Fibroblast of lung (primary cell): ENCODE measurements around the gene GLDN. TPM values are rescaled to one million over a fixed set of nuclear protein-coding genes. Genes with fewer than 3 reads are reported as not detected.

ENCODE experiments used
- DNase-seq, 2 donors: peaks; one replicate each; pipeline versions ENCODE4 v3.0.0 to v3.0.0-alpha.2; 2010; ENCODE audit warnings: low read depth in 2 of 2
- H2AFZ ChIP-seq: 2 replicates; pipeline ENCODE4 v1.5.1; 2012; ENCODE audit warnings: low read length, control low read depth, inconsistent platforms
- H3K27ac ChIP-seq: 2 replicates; pipeline ENCODE4 v1.5.1; 2011; ENCODE audit warnings: low read length, control low read depth; ENCODE audit not compliant: insufficient read depth
- H3K27me3 ChIP-seq: 2 replicates; pipeline ENCODE4 v1.5.1; 2011; ENCODE audit warnings: mild to moderate bottlenecking, low read length; ENCODE audit not compliant: control insufficient read depth, insufficient read depth
- H3K36me3 ChIP-seq: 2 replicates; pipeline ENCODE4 v1.5.1; 2011; ENCODE audit warnings: low read length; ENCODE audit not compliant: control insufficient read depth, insufficient read depth
- H3K4me1 ChIP-seq: 2 replicates; pipeline ENCODE4 v1.5.1; 2011; ENCODE audit warnings: low read length; ENCODE audit not compliant: control insufficient read depth, insufficient read depth; ENCODE audit errors: extremely low read depth
- H3K4me2 ChIP-seq: 2 replicates; pipeline ENCODE4 v1.5.1; 2011; ENCODE audit warnings: low read length, control low read depth; ENCODE audit not compliant: insufficient read depth; ENCODE audit errors: extremely low read depth
- H3K4me3 ChIP-seq, 4 experiments: fragments of 200-600 bp in 1 of 4; sonication (generic) in 1 of 4; replicated peaks in 1 of 4; 2 replicates each; pipeline ENCODE4 v1.5.1; 2011 to 2016; ENCODE audit warnings: low read length in 4 of 4, low read depth in 3 of 4, mild to moderate bottlenecking in 3 of 4, control low read depth in 2 of 4, inconsistent platforms in 1 of 4, mixed read lengths in 1 of 4; ENCODE audit not compliant: insufficient read depth in 1 of 4; ENCODE audit errors: control extremely low read depth in 1 of 4
- H3K79me2 ChIP-seq: 2 replicates; pipeline ENCODE4 v1.5.1; 2012; ENCODE audit warnings: mild to moderate bottlenecking, low read length, inconsistent platforms; ENCODE audit not compliant: control insufficient read depth, insufficient read depth
- H3K9ac ChIP-seq: 2 replicates; pipeline ENCODE4 v1.5.1; 2011; ENCODE audit warnings: mild to moderate bottlenecking, low read length, control low read depth; ENCODE audit not compliant: insufficient read depth
- H3K9me3 ChIP-seq: 2 replicates; pipeline ENCODE4 v1.5.1; 2012; ENCODE audit warnings: low read depth, low read length; ENCODE audit not compliant: control insufficient read depth, insufficient read depth
- H4K20me1 ChIP-seq: 2 replicates; pipeline ENCODE4 v1.5.1; 2011; ENCODE audit warnings: low read length; ENCODE audit not compliant: control insufficient read depth, insufficient read depth; ENCODE audit errors: extremely low read depth
- EZH2 ChIP-seq: IDR thresholded peaks from 2 replicates; pipeline ENCODE4 v1.5.1; 2012; ENCODE audit warnings: low read length, control low read depth, mild to moderate bottlenecking; ENCODE audit errors: missing control alignments
- polyA plus RNA-seq, 2 donors: library from polyadenylated mRNA; depleted of rRNA in 1 of 2; stranded (reverse) in 1 of 2; unstranded in 1 of 2; fragments of >200 nt; gene quantifications; 2 replicates each; pipeline ENCODE4 v1.2.1, GENCODE V29; 2011 to 2012; ENCODE audit warnings: missing spikeins in 1 of 2
- total RNA-seq: library from RNA; depleted of rRNA; stranded (reverse); fragments of >200 nt; gene quantifications from 2 replicates; pipeline ENCODE4 v1.2.1, GENCODE V29; 2014
- TF ChIP-seq, protein P1 (sequence below), 2 donors: IDR thresholded peaks in 1 of 2; conservative IDR thresholded peaks in 1 of 2; 1 replicate in 1 of 2; 2 replicates in 1 of 2; pipeline ENCODE4 v1.5.1; 2011 to 2012; ENCODE audit warnings: low read length in 2 of 2, control low read depth in 1 of 2, inconsistent platforms in 1 of 2, low read depth in 1 of 2, mild to moderate bottlenecking in 1 of 2

Gene GLDN
- total and polyA plus RNA-seq, 2 donors (not counting 1 experiment from before 2014, with no cell fraction given) = 1.8 to 50.7 TPM

GRCh38 chr15:51314391-51315337 lies 26.8 kb upstream of the GLDN start:
- Histone ChIP-seq H3K9me3 (no peaks in the 10 kb centered on the region), H3K4me3 (no peak overlapping the region), H3K4me2 (no peak overlapping the region), H3K27me3 (no peaks in the 10 kb centered on the region), H3K4me1 (peaks cover 4% of the 10 kb centered on the region), H2AFZ (no peak overlapping the region), H3K36me3 (no peaks in the 10 kb centered on the region), H4K20me1 (no peaks in the 10 kb centered on the region), H3K27ac (no peak overlapping the region), H3K9ac (no peak overlapping the region), H3K79me2 (no peaks in the 10 kb centered on the region)
- DNase-seq = no peak
- TF ChIP-seq, protein P1, sequence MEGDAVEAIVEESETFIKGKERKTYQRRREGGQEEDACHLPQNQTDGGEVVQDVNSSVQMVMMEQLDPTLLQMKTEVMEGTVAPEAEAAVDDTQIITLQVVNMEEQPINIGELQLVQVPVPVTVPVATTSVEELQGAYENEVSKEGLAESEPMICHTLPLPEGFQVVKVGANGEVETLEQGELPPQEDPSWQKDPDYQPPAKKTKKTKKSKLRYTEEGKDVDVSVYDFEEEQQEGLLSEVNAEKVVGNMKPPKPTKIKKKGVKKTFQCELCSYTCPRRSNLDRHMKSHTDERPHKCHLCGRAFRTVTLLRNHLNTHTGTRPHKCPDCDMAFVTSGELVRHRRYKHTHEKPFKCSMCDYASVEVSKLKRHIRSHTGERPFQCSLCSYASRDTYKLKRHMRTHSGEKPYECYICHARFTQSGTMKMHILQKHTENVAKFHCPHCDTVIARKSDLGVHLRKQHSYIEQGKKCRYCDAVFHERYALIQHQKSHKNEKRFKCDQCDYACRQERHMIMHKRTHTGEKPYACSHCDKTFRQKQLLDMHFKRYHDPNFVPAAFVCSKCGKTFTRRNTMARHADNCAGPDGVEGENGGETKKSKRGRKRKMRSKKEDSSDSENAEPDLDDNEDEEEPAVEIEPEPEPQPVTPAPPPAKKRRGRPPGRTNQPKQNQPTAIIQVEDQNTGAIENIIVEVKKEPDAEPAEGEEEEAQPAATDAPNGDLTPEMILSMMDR (conservative IDR thresholded peaks at IDR 0.05 in 1 of 2, IDR thresholded peaks at IDR 0.05 in 1 of 2; ENCODE audit: low read depth in 1 of 2, low read length in 2 of 2) = no peak
- TF ChIP-seq EZH2 = no peak

DNA sequence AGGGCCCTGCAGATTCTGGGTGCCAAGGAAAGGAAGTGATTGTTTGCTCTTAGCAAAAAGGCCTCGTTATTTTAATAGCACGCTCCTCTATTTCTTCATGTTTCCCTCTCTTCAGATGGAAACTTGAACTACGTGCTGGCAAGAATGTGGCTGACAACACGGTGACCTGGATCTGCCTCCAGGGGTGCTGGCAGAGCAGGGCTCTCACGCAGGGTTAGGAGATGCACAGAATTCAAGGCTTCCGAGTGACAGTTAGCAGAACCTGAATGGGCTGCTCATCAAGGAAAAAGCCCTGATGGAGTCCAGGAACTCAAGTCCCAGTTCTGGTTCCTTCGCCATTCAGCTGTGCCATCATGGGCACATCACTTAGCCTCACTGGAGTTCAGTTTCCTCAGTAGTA lies 25.7 kb upstream of the GLDN start:
- Histone ChIP-seq H3K9ac (no peak overlapping the region), H3K4me2 (no peak overlapping the region), H2AFZ (no peak overlapping the region), H3K79me2 (no peaks in the 10 kb centered on the region), H3K27ac (no peak overlapping the region), H3K4me3 (no peak overlapping the region), H3K27me3 (no peaks in the 10 kb centered on the region), H3K36me3 (no peaks in the 10 kb centered on the region), H3K4me1 (peaks cover 4% of the 10 kb centered on the region), H4K20me1 (no peaks in the 10 kb centered on the region), H3K9me3 (no peaks in the 10 kb centered on the region)
- TF ChIP-seq EZH2 = no peak
- TF ChIP-seq, protein P1 (conservative IDR thresholded peaks at IDR 0.05 in 1 of 2, IDR thresholded peaks at IDR 0.05 in 1 of 2; ENCODE audit: low read depth in 1 of 2, low read length in 2 of 2) = no peak
- no peak for DNase-seq

GRCh38 chr15:51316636-51317035 lies 24.8 kb upstream of the GLDN start:
- H3K27me3 ChIP-seq = peaks cover 2% of the 10 kb centered on the region
- TF ChIP-seq EZH2 = no peak
- TF ChIP-seq, protein P1 (conservative IDR thresholded peaks at IDR 0.05 in 1 of 2, IDR thresholded peaks at IDR 0.05 in 1 of 2; ENCODE audit: low read depth in 1 of 2, low read length in 2 of 2) = no peak

More at GRCh38 chr15:51316636-51317035, 24.8 kb upstream of the GLDN start:
- Histone ChIP-seq H3K4me3 (no peak overlapping the region), H3K36me3 (no peaks in the 10 kb centered on the region), H3K9me3 (no peaks in the 10 kb centered on the region), H2AFZ (no peak overlapping the region), H3K4me1 (peaks cover 4% of the 10 kb centered on the region), H4K20me1 (no peaks in the 10 kb centered on the region), H3K9ac (no peak overlapping the region), H3K27ac (no peak overlapping the region), H3K79me2 (no peaks in the 10 kb centered on the region), H3K4me2 (no peak overlapping the region)
- no peak for DNase-seq
